GM23338 (cell line): ENCODE measurements around the gene APP.

ENCODE experiments used
- EZH2 ChIP-seq: fragments of 200-600 bp; sonication (generic); IDR thresholded peaks from one replicate; pipeline ENCODE4 v1.8.0; 2017; ENCODE audit warnings: antibody characterized with exemption, mild to moderate bottlenecking, low read depth; ENCODE audit not compliant: unreplicated experiment
- EZH2phosphoT487 ChIP-seq: fragments of 200-600 bp; sonication (generic); IDR thresholded peaks from one replicate; pipeline ENCODE4 v1.8.1; 2018; ENCODE audit warnings: antibody characterized with exemption; ENCODE audit not compliant: unreplicated experiment
- POLR2AphosphoS5 ChIP-seq: IDR thresholded peaks from 2 replicates; pipeline ENCODE4 v1.6.1; 2016; ENCODE audit warnings: antibody characterized with exemption, low read depth
- TF ChIP-seq, protein P1 (sequence below), 2 experiments: fragments of 200-600 bp in 1 of 2; sonication (generic) in 1 of 2; conservative IDR thresholded peaks; 2 replicates each; pipeline versions ENCODE4 v1.5.1 to v1.6.1; 2016 to 2017; ENCODE audit warnings: antibody characterized with exemption in 2 of 2, low read depth in 2 of 2, mild to moderate bottlenecking in 2 of 2, moderate library complexity in 1 of 2
- TF ChIP-seq, protein P2 (sequence below): IDR thresholded peaks from one replicate; pipeline ENCODE4 v1.6.1; 2018; ENCODE audit warnings: antibody characterized with exemption; ENCODE audit not compliant: unreplicated experiment

DNA sequence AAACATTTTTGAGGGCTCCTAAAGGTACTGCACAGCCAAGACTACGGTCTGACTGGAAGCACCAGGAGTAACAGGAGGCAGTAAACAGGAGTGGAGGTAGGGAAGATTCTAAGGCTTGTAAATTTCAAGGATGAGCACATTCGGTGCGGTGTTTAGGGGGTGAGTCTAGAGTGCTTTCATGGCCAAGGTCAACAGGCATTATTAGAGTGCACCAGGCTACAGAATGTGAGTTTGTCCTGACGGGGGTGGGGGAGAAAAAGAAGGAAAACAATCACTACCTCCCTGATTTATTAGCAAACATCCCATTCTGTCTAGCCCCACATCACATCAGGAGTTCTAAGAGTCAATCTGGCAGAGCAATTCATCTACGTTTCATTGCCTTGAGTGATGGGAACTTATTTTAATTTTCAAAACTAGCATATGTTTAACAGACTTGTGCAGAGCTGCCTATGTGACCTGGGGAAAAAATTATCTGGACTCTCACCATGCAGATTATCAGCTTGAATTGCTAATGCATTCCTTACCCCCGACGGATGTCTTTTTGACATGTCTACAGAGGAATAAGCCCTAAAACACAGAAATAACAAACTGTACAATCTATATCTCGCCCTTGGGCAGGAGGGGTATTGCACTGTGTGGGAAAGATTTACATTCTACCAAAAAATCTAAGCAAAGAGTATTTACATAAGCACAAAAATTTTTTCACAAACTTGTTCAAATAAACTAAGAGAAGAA, 45.0 kb downstream of the APP start:
- TF ChIP-seq, protein P1, sequence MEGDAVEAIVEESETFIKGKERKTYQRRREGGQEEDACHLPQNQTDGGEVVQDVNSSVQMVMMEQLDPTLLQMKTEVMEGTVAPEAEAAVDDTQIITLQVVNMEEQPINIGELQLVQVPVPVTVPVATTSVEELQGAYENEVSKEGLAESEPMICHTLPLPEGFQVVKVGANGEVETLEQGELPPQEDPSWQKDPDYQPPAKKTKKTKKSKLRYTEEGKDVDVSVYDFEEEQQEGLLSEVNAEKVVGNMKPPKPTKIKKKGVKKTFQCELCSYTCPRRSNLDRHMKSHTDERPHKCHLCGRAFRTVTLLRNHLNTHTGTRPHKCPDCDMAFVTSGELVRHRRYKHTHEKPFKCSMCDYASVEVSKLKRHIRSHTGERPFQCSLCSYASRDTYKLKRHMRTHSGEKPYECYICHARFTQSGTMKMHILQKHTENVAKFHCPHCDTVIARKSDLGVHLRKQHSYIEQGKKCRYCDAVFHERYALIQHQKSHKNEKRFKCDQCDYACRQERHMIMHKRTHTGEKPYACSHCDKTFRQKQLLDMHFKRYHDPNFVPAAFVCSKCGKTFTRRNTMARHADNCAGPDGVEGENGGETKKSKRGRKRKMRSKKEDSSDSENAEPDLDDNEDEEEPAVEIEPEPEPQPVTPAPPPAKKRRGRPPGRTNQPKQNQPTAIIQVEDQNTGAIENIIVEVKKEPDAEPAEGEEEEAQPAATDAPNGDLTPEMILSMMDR (conservative IDR thresholded peaks at IDR 0.05; ENCODE audit: low read depth in 2 of 2) = no peak
- no peak for TF ChIP-seq POLR2AphosphoS5
- TF ChIP-seq, protein P2, sequence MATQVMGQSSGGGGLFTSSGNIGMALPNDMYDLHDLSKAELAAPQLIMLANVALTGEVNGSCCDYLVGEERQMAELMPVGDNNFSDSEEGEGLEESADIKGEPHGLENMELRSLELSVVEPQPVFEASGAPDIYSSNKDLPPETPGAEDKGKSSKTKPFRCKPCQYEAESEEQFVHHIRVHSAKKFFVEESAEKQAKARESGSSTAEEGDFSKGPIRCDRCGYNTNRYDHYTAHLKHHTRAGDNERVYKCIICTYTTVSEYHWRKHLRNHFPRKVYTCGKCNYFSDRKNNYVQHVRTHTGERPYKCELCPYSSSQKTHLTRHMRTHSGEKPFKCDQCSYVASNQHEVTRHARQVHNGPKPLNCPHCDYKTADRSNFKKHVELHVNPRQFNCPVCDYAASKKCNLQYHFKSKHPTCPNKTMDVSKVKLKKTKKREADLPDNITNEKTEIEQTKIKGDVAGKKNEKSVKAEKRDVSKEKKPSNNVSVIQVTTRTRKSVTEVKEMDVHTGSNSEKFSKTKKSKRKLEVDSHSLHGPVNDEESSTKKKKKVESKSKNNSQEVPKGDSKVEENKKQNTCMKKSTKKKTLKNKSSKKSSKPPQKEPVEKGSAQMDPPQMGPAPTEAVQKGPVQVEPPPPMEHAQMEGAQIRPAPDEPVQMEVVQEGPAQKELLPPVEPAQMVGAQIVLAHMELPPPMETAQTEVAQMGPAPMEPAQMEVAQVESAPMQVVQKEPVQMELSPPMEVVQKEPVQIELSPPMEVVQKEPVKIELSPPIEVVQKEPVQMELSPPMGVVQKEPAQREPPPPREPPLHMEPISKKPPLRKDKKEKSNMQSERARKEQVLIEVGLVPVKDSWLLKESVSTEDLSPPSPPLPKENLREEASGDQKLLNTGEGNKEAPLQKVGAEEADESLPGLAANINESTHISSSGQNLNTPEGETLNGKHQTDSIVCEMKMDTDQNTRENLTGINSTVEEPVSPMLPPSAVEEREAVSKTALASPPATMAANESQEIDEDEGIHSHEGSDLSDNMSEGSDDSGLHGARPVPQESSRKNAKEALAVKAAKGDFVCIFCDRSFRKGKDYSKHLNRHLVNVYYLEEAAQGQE = no peak
- TF ChIP-seq EZH2 = no peak
- TF ChIP-seq EZH2phosphoT487 = no peak
